Pancreas (tissue), 10 donors: ENCODE measurements around the gene LAMC2. TPM values are rescaled to one million over a fixed set of nuclear protein-coding genes. Genes with fewer than 3 reads are reported as not detected.

Experiments
- ATAC-seq, 4 donors: fragments of 200-7000 bp; cut with Tn5 transposase; one replicate each; pipeline versions ENCODE4 v1.8.0 to v1.9.1; 2020; ENCODE audit warnings: mild to moderate bottlenecking in 4 of 4, moderate library complexity in 4 of 4
- DNase-seq, 6 donors: peaks; one replicate each; pipeline ENCODE4 v3.0.0-alpha.2; 2020
- FAIRE-seq: peaks from 2 replicates; lab custom pipeline; 2012; peaks lifted over from hg19 to GRCh38; lab: Jason Lieb, UNC
- H3K27ac ChIP-seq, 4 donors: fragments of 200-600 bp; sonication (generic); 1 replicate in 3 of 4; 2 replicates in 1 of 4; pipeline versions ENCODE4 v1.5.0 to v1.8.0; 2020
- H3K27me3 ChIP-seq, 4 donors: fragments of 200-600 bp; one replicate each; pipeline ENCODE4 v1.8.0; 2021
- H3K36me3 ChIP-seq, 3 donors: fragments of 200-600 bp; sonication (generic) in 1 of 3; one replicate each; pipeline versions ENCODE4 v1.5.0 to v1.8.0; 2020 to 2021
- H3K4me1 ChIP-seq, 3 donors: fragments of 200-600 bp; one replicate each; pipeline ENCODE4 v1.8.0; 2021
- H3K4me3 ChIP-seq, 4 donors: fragments of 200-600 bp; sonication (generic) in 2 of 4; one replicate each; pipeline versions ENCODE4 v1.5.0 to v1.8.0; 2020 to 2021
- H3K9me3 ChIP-seq, 4 donors: fragments of 200-600 bp; one replicate each; pipeline ENCODE4 v1.8.0; 2021
- WGBS, 2 donors: extraction: QIAGEN DNeasy Blood & Tissue Kit; methylation state at CpG; one replicate each; pipeline ENCODE4 v1.1.7; 2013; 5-methylcytosine and 5-hydroxymethylcytosine counted together
- intact Hi-C, 3 donors: fragments of 100-400 bp; cut with DNase I; formaldehyde crosslinking; loops; one replicate each; pipeline versions ENCODE4 v1.11.1 to v1.14.2; 2022
- polyA plus RNA-seq, 2 donors: library from polyadenylated mRNA; stranded (reverse); fragments of 200-250 nt; gene quantifications; one replicate each; pipeline ENCODE4 v1.2.3, GENCODE V29; 2013
- total RNA-seq, 6 donors: library from RNA; stranded (reverse); fragmentation: NEBNext Ultra II Directional in 4 of 6; extraction: Animal tissue kit (Norgen Biotek cat#: 25700) in 4 of 6; gene quantifications; one replicate each; pipeline versions ENCODE4 v1.2.1 to v1.2.4, GENCODE V29; 2021 to 2023
- TF ChIP-seq, protein P1 (sequence below), 4 donors: fragments of 200-600 bp; sonication (generic) in 3 of 4; IDR thresholded peaks; one replicate each; pipeline versions ENCODE4 v1.5.0 to v1.8.0; 2021; ENCODE audit warnings: antibody characterized with exemption in 4 of 4
- donor health status: healthy with polysubstance abuse.
- donor health status: DM: no; HTN: no; CAD: no; lungs with moderate emphysema.
- donor health status: DM: no; HTN: no; CAD: no.
- donor health status: control.
- donor health status: control.
- donor health status: Bipolar disorder and iron deficiency.
- donor health status: DM: yes; HTN: yes; CAD: no.
- donor health status: DM: no; HTN: no; CAD: no.
- donor health status: DM: no; HTN: no; CAD: no.
- donor health status: DM: yes; HTN: yes; CAD: no.

The LAMC2 gene
- total and polyA plus RNA-seq, 8 donors = 1.3 to 31.2 (median 2.2) TPM

GRCh38 chr1:183165456-183165855 is 20.6 kb upstream of the LAMC2 start:
- Histone ChIP-seq H3K9me3 (no peaks in the 10 kb centered on the region), H3K4me3 (no peak overlapping the region), H3K4me1 (no peaks in the 10 kb centered on the region), H3K36me3 (no peaks in the 10 kb centered on the region), H3K27me3 (no peaks in the 10 kb centered on the region), H3K27ac (no peak overlapping the region)
- WGBS, 2 donors = 96 to 98% methylated on average over 2 of the region's 2 CpGs
- DNase-seq (no peak), ATAC-seq (no peak), FAIRE-seq (no peak)
- intact Hi-C loops = no loop called here
- TF ChIP-seq, protein P1, sequence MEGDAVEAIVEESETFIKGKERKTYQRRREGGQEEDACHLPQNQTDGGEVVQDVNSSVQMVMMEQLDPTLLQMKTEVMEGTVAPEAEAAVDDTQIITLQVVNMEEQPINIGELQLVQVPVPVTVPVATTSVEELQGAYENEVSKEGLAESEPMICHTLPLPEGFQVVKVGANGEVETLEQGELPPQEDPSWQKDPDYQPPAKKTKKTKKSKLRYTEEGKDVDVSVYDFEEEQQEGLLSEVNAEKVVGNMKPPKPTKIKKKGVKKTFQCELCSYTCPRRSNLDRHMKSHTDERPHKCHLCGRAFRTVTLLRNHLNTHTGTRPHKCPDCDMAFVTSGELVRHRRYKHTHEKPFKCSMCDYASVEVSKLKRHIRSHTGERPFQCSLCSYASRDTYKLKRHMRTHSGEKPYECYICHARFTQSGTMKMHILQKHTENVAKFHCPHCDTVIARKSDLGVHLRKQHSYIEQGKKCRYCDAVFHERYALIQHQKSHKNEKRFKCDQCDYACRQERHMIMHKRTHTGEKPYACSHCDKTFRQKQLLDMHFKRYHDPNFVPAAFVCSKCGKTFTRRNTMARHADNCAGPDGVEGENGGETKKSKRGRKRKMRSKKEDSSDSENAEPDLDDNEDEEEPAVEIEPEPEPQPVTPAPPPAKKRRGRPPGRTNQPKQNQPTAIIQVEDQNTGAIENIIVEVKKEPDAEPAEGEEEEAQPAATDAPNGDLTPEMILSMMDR (IDR thresholded peaks at IDR 0.05) = no peak

GRCh38 chr1:183166454-183166853 is 19.6 kb upstream of the LAMC2 start:
- 94 to 100% methylated on average over 2 of the region's 2 CpGs for WGBS, 2 donors
- no peak for ATAC-seq
- H3K36me3 ChIP-seq = no peaks in the 10 kb centered on the region
- H3K27ac ChIP-seq = no peak overlapping the region
- FAIRE-seq = no peak
- H3K4me3 ChIP-seq = no peak overlapping the region
- H3K27me3 ChIP-seq = no peaks in the 10 kb centered on the region
- H3K9me3 ChIP-seq = no peaks in the 10 kb centered on the region
- no peak for DNase-seq
- intact Hi-C loops = no loop called here
- H3K4me1 ChIP-seq = no peaks in the 10 kb centered on the region
- TF ChIP-seq, protein P1 (IDR thresholded peaks at IDR 0.05) = no peak

GRCh38 chr1:183167676-183168075 is 18.4 kb upstream of the LAMC2 start:
- TF ChIP-seq, protein P1 (IDR thresholded peaks at IDR 0.05) = no peak
- Histone ChIP-seq H3K9me3 (no peaks in the 10 kb centered on the region), H3K27ac (no peak overlapping the region), H3K27me3 (no peaks in the 10 kb centered on the region), H3K4me3 (no peak overlapping the region), H3K36me3 (no peaks in the 10 kb centered on the region), H3K4me1 (no peaks in the 10 kb centered on the region)
- 74 to 84% methylated on average over 1 of the region's 1 CpG for WGBS, 2 donors
- DNase-seq = no peak
- intact Hi-C loops = no loop called here
- no peak for FAIRE-seq
- ATAC-seq = no peak

- Histone ChIP-seq H3K36me3 (no peaks in the 10 kb centered on the region), H3K4me3 (no peak overlapping the region), H3K9me3 (no peaks in the 10 kb centered on the region), H3K27ac (no peak overlapping the region), H3K4me1 (no peaks in the 10 kb centered on the region), H3K27me3 (no peaks in the 10 kb centered on the region)
- FAIRE-seq = no peak
- intact Hi-C loops = no loop called here
- TF ChIP-seq, protein P1 (IDR thresholded peaks at IDR 0.05) = no peak
- no peak for DNase-seq
- no peak for ATAC-seq
- 50 to 59% methylated on average over 3 of the region's 3 CpGs for WGBS, 2 donors
These were observed 17.8 kb upstream of the LAMC2 start for GRCh38 chr1:183168308-183168707.

- Histone ChIP-seq H3K36me3 (no peaks in the 10 kb centered on the region), H3K4me3 (no peak overlapping the region), H3K9me3 (no peaks in the 10 kb centered on the region), H3K27ac (no peak overlapping the region), H3K27me3 (no peaks in the 10 kb centered on the region), H3K4me1 (no peaks in the 10 kb centered on the region)
- TF ChIP-seq, protein P1 (IDR thresholded peaks at IDR 0.05) = no peak
- intact Hi-C loops = no loop called here
- FAIRE-seq (no peak), DNase-seq (no peak), ATAC-seq (no peak)
- WGBS, 2 donors = 79 to 82% methylated on average over 2 of the region's 2 CpGs
These were observed 12.2 kb upstream of the LAMC2 start for GRCh38 chr1:183173828-183174227.
